C1 segment of cervical spinal cord (tissue), 14 donors: ENCODE results near the gene PSMA4.
"Not testable (repeated sequence)": the region's sequence is repeated elsewhere in the genome, so short reads cannot be mapped to it uniquely, and the experiment has no call there.

Experiments used
- DNase-seq, 14 donors: peaks; one replicate each; lab custom pipeline; 2025; lab: John Stamatoyannopoulos, UW

Gene PSMA4

DNA sequence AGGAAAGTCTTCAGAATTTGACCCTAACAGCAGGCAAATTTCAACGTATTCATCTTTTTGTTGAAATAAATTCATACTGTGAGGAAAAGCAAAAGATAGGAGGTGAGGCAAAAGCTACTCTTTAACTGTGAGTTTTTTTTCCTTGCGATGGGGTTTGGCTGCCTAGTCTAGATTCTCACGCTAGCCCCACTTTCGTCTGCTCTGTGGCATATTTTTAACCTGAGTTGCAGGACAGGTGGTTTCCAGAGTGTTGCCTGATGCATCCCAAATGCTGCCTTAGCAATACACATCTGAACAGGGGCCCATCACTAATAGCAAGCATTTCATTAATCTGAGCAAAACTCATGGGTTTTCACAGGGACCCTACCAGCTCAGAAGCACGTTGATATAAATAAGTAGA, 11.7 kb downstream of the PSMA4 start:
- no peak for DNase-seq

GRCh38 chr15:78552597-78552996, 12.4 kb downstream of the PSMA4 start:
- DNase-seq = no peak

DNA sequence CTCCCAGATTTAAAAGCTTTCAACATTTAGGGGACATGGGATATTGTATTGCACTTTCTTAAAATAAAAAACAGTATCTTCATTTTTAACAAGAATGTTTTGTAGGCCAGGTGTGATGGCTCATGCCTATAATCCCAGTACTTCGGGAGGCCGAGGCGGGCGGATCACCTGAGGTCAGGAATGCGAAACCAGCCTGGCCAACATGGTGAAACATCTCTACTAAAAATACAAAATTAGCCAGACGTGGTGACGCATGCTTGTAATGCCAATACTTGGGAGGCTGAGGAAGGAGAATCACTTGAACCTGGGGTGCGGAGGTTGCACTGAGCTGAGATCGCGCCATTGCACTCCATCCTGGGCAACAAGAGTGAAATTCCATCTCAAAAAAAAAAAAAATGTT, 20.0 kb downstream of the PSMA4 start:
- DNase-seq = not testable (repeated sequence)

- no peak for DNase-seq
Measured at GRCh38 chr15:78561490-78561889, 21.2 kb downstream of the PSMA4 start.

- DNase-seq = no peak
Measured at GRCh38 chr15:78563092-78563491, 22.8 kb downstream of the PSMA4 start.

DNA sequence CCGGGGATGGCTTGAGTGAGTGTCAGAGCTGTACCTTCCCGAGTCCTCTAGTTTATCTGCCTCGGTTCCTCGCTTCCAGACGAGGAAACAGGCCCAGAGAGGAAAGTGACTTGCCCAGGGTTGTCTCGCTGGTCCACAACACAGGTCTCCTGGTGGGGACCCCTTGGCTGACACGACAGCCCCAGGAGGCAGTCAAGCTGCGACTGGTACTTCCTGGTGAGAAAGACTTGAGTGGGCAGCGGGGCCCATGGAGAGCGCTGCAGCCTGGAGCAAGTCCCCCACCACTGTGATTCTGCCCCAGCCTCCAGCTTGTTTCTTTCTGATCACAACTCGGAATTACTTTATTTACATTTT, 24.5 kb downstream of the PSMA4 start:
- DNase-seq = no peak

- peak in 9 of 14 donors; percentile 4 to 40 (median 6) for DNase-seq
Measured at GRCh38 chr15:78565097-78565950, 25.1 kb downstream of the PSMA4 start, which contains the start of gene CHRNA5. TSS of gene CHRNA5 (plus strand) at chr15:78565520. CDS start at chr15:78565720, 200 bp downstream.

DNA sequence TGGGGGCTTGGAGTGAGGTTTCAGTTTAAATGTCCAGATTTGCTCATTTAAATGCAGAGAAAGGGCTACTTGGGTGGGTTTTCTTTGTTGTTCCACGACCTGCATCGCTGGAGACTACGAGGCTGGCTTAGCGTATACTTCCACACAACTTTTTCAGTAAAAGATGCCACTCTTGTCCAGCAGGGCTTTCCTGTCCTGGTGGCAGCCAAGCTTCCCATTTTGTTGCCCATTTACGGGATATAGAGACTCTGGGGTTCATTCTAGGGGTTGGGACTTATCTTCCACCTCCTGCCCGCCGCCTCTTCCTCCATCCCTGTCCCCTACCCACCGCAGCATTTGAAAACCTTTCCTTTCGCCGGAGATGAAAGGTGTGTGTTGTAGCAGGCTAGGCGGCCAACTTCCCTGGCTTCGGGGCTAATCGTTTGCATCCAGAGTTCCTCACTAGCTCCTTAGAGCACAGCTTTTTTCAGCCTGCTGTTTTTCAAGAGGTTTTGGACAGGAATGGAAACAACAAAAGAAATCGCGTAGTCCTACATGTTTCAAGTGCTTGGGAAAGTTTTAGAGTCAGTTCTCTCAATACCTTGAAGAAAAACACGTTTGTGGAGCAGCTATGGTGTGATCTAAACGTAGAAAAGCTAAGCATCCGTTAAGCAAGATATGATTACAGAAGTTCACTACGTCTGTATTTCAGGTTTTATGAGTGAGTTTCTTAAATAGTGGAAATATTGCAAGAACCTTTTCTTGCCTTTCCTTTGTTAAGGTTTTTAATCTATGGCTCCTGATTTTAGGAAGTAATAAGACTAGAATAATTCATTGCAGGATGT, 25.9 kb downstream of the PSMA4 start:
- peak in 1 of 14 donors; percentile 3 for DNase-seq

- no peak for DNase-seq
Measured at GRCh38 chr15:78567531-78567930, 27.3 kb downstream of the PSMA4 start.

DNA sequence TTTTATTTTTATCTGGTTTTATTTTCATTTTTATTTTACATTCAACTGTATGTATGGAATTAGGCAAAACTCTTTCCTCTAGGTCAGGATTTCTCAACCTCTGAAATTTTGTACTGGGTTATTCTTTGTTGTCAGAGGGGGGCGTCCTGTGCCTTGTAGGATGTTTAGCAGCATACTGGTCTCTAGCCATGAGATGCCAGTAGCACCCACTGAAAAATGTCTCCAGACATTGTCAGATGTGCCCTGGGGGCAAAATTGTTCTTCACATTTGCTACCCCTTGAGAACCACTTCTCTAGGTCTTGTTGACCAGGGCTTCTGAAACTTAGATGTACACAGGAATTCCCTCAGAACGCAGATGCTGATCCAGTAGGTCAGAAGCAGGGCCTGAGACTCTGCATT, 30.5 kb downstream of the PSMA4 start:
- DNase-seq = no peak

DNA sequence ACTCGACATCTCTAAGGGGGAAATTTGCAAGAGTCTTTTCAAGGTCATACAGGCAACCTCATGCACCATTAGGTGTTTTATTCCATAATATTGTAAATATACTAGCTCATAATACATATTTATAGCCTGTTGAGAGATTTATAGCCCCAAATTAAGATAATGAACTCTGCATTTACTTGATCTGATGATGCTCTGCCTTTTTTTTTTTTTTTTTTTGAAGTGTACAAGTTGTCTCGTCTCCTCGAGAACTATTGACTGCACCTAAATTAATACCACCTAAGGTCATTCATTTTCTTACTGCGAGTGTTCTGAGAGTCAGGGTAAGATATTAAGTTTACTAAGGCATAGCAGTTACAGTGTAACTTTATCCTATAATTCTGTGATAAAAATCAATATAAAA, 31.1 kb downstream of the PSMA4 start:
- no peak for DNase-seq

DNA sequence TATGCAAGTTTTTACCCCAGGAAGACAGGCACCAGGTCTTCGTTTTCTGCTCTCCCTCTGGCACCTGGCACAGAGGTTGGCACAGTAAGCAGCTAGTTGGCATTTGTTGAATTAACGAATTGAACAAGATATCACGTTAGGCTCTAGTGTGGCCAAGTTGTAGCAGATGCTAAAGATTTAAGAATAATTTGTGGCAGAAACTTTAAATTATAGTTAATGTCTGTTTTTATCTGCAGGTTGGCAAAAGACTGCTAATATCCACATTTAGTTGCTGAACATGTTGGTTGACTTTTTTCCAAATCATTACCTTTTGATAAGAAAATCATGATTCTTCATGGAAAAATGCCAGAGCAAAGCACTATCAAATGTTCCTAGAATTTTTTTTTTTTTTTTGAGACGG, 33.2 kb downstream of the PSMA4 start:
- DNase-seq = no peak

DNA sequence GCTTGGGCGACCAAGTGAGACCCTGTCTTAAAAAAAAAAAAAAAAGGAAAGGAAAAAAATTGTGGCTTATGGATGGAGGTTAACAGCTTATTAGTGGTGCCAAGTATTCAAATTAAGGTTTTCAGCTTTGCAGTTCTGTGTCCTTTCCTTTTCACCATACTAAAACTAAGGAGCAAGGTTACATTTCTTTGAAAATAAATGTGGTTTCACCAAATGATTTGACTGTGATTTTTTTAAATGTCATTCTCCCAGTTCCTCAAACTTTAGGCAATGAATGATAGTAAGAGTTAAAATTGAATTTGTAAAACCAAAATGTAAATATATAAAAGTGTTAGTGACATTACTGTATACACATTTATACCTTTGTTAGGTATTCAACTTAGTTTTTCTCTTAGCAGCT, 34.7 kb downstream of the PSMA4 start:
- no peak for DNase-seq

- no peak for DNase-seq
Measured at GRCh38 chr15:78597583-78597982, 57.3 kb downstream of the PSMA4 start.

DNA sequence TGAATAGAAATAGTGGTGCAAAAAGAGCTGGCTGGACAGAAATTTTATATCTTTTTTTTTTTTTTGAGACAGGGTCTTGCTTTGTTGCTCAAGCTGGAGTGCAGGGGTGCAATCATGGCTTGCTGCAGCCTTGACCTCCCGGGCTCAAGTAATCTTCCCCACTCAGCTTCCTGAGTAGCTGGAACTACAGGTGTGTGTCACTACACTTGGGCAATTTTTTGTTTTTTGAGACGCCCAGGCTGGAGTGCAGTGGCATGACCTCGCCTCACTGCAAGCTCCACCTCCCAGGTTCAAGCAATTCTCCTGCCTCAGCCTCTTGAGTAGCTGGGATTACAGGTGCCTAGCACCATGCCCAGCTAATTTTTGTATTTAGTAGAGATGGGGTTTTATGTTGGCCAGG, 58.1 kb downstream of the PSMA4 start:
- no peak for DNase-seq

DNA sequence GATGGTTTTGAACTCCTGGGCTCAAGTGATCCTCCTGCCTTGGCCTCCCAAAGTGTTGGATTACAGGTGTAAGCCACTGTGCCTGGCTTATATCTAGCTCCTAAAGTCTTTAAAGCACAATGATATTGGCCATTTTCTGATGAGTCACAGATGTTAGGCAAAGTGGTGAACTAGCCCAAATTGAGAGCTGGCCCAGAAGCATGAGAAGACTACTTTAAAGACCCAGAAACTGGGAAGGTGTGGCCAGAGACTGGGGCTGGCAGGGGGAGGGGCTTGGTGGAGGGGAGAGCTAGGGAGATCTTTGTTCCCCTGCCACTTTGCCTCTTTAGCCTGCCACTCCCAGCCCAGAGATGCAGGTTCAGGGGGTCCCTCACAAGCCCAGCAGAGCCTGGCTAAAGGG, 58.9 kb downstream of the PSMA4 start:
- no peak for DNase-seq
